Astrocyte of the spinal cord (primary cell): ENCODE measurements around the gene YARS1.

Experiments used
- DNase-seq: peaks from one replicate; pipeline ENCODE4 v3.0.0; 2011; ENCODE audit warnings: low read depth, low spot score
- H3K4me3 ChIP-seq: 2 replicates; pipeline ENCODE4 v1.5.1; 2011; ENCODE audit warnings: low read depth, mild to moderate bottlenecking, low read length, moderate library complexity
- in situ Hi-C: cut with HindIII; loops from 2 replicates; pipeline ENCODE4 v1.10.0; 2017; ENCODE audit warnings: low sequenced_read_pairs
- TF ChIP-seq, protein P1 (sequence below): IDR thresholded peaks from 2 replicates; pipeline ENCODE4 v1.5.1; 2012; ENCODE audit warnings: low read depth, mild to moderate bottlenecking, low read length, inconsistent platforms

YARS1 gene

GRCh38 chr1:32861904-32862695 lies 44.9 kb upstream of the YARS1 start:
- in situ Hi-C loops, result no loop called here
- H3K4me3 ChIP-seq, result no peak overlapping the region
- TF ChIP-seq, protein P1, sequence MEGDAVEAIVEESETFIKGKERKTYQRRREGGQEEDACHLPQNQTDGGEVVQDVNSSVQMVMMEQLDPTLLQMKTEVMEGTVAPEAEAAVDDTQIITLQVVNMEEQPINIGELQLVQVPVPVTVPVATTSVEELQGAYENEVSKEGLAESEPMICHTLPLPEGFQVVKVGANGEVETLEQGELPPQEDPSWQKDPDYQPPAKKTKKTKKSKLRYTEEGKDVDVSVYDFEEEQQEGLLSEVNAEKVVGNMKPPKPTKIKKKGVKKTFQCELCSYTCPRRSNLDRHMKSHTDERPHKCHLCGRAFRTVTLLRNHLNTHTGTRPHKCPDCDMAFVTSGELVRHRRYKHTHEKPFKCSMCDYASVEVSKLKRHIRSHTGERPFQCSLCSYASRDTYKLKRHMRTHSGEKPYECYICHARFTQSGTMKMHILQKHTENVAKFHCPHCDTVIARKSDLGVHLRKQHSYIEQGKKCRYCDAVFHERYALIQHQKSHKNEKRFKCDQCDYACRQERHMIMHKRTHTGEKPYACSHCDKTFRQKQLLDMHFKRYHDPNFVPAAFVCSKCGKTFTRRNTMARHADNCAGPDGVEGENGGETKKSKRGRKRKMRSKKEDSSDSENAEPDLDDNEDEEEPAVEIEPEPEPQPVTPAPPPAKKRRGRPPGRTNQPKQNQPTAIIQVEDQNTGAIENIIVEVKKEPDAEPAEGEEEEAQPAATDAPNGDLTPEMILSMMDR, result no peak
- DNase-seq, result no peak

- in situ Hi-C loops, result no loop called here
- TF ChIP-seq, protein P1, result no peak
- DNase-seq, result no peak
- no peak overlapping the region for H3K4me3 ChIP-seq
These were observed 43.4 kb upstream of the YARS1 start for GRCh38 chr1:32860566-32860965.

DNA sequence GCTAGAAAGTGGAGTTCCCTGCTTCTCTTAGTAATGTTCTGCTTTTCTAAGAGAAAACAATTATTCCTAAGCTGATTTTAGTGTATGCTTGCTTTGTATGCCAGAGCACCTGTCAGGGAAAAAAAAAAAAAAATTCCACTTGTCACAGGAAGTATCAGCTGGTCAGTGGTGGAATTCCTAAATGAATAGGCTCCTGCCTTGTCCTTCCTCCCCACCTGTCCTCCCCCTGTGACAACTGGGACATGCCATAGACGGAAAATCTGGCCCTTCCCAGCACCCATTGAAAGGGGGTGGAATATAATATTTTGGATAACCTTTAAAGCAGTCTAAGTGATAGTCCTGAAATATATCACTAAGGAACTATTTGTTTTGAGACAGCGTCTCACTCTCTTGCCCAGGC lies 42.8 kb upstream of the YARS1 start:
- no peak overlapping the region for H3K4me3 ChIP-seq
- TF ChIP-seq, protein P1, result no peak
- in situ Hi-C loops, result no loop called here
- no peak for DNase-seq

- TF ChIP-seq, protein P1, result no peak
- in situ Hi-C loops, result no loop called here
- H3K4me3 ChIP-seq, result no peak overlapping the region
- no peak for DNase-seq
These were observed 41.6 kb upstream of the YARS1 start for GRCh38 chr1:32858791-32859190.

GRCh38 chr1:32858136-32858535 lies 41.0 kb upstream of the YARS1 start:
- in situ Hi-C loops, result no loop called here
- no peak overlapping the region for H3K4me3 ChIP-seq
- no peak for DNase-seq
- TF ChIP-seq, protein P1, result no peak

- H3K4me3 ChIP-seq, result no peak overlapping the region
- DNase-seq, result no peak
- TF ChIP-seq, protein P1, result no peak
- in situ Hi-C loops, result no loop called here
These were observed 38.9 kb upstream of the YARS1 start for GRCh38 chr1:32855861-32856617.
